GM10248 (cell line): ENCODE results near the gene BACE2.

ENCODE experiments used
- CTCF ChIA-PET: fragments of 300-600 bp; sonication (Branson Sonifier 250); formaldehyde crosslinking; extraction: SDS; loops from one replicate; lab custom pipeline; 2021; ENCODE audit warnings: antibody characterized with exemption; lab: Yijun Ruan, JAX
- POLR2A ChIA-PET: fragments of 350-650 bp; sonication (Branson Sonifier 250); formaldehyde crosslinking; extraction: SDS; loops from one replicate; lab custom pipeline; 2020; ENCODE audit warnings: antibody characterized with exemption; lab: Yijun Ruan, JAX
- DNase-seq: peaks from one replicate; pipeline ENCODE4 v3.0.0; 2012; ENCODE audit errors: extremely low spot score
- TF ChIP-seq, protein P1 (sequence below): IDR thresholded peaks from 2 replicates; pipeline ENCODE4 v1.5.1; 2012; ENCODE audit warnings: mild to moderate bottlenecking, low read depth; ENCODE audit errors: extremely low read depth, missing control alignments, control extremely low read depth

Gene BACE2

DNA sequence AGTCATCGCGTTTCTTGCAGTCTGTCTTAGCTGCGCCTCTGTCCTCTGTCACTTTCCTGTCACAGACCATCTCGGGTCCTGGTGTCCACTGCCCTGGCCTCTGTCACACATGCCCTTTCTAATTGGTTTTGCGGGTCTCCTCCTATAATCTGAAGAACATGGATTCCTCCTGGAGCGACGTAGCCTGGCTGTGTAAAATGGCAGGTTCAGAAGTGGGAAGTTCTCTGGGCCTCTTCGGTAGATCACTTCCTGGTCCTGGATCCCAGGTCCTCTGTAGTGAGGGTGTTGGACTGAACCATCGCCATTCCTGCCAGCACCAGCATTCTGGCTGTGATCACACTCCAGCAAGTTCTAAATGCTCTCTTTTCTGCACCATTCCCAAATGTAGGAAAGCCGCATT, 149.5 kb downstream of the BACE2 start:
- CTCF ChIA-PET: interaction anchor here (2.5 kb wide), 1 partner anchor 11 kb away, joined by 8 read pairs; no protein-coding TSS in a partner anchor
- TF ChIP-seq, protein P1, sequence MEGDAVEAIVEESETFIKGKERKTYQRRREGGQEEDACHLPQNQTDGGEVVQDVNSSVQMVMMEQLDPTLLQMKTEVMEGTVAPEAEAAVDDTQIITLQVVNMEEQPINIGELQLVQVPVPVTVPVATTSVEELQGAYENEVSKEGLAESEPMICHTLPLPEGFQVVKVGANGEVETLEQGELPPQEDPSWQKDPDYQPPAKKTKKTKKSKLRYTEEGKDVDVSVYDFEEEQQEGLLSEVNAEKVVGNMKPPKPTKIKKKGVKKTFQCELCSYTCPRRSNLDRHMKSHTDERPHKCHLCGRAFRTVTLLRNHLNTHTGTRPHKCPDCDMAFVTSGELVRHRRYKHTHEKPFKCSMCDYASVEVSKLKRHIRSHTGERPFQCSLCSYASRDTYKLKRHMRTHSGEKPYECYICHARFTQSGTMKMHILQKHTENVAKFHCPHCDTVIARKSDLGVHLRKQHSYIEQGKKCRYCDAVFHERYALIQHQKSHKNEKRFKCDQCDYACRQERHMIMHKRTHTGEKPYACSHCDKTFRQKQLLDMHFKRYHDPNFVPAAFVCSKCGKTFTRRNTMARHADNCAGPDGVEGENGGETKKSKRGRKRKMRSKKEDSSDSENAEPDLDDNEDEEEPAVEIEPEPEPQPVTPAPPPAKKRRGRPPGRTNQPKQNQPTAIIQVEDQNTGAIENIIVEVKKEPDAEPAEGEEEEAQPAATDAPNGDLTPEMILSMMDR: no peak
- no peak for DNase-seq
- POLR2A ChIA-PET: no interaction called here

DNA sequence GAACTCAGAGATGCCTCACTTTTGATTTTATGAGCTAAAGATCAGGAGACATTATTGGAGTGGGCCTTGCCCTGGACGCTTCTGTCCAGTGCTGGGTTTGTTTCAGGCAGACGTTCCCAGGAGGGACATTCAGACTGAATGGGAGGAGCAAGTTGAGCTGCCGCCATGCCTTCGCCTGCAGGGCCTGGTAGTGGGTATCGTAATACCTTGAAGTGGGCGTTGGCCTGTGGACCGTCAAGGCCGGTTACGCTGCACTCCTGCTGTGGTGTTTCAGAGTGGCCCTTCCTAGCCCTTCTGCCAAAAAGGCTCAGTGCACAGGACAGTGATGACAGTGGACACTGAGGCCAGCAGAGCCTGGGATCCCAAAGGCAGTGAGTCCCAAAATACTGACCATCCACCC, 150.3 kb downstream of the BACE2 start:
- TF ChIP-seq, protein P1: no peak
- ChIA-PET CTCF (interaction anchor here (1.1 to 2.5 kb wide), 3 partner anchors 10 to 35 kb away, joined by 3 to 8 read pairs (median 8); no protein-coding TSS in a partner anchor), POLR2A (no interaction called here)
- DNase-seq: no peak

DNA sequence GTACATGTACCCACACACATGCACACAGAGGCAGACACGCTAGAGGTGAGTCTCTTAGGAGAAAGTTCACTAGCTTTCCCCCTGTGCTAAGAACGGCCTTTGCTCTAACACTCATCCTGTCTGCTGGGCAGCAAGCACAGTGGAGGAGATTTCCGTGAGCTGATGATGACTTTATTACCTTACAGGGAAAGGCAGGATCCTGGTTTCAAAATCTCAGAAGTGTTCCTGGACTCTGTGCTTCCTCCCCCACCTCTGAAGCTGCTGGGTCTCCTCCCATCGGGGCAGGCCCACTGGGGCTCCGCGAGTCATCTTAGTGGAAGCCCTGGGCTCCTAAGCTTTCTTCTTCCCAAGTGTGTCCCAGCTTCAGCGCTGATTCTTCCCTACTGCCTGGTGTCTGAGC, 151.3 kb downstream of the BACE2 start:
- TF ChIP-seq, protein P1: no peak
- CTCF ChIA-PET: interaction anchor here (1.1 to 2.5 kb wide), 3 partner anchors 9 to 36 kb away, joined by 3 to 8 read pairs (median 8); no protein-coding TSS in a partner anchor
- DNase-seq: no peak
- POLR2A ChIA-PET: no interaction called here

DNA sequence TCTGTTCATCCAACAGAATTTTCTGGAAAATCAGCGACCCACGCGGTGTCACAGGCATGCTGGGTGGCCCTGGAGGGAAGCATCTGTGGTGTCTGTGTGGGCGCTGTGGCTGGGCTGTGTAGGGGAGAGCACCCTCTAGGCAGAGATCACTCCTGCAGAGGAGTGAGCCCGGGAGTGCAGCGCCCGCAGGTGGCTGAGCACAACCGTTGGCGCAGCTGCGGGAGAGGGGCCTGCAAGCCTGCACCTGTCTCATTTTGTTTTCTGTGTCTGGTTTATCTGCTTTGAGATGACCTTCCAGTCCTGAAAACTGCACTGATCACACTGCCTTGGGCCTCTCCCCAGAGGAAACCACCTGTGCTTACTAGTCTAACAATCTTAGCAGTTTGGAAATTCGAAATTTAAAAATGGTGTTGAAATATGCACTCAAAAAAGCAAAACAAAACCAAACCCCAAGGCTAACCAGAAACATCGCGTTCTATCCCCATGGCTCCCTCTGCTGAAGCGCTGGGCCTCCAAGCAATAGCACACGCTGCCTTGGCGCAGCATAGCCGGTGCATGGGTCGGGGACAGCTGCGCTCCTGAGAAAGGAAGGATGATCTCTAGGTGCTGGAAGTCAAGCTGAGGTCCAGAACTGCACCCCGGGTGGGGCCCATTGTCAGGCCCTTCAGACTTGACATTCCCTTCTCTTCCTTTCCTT, 153.4 kb downstream of the BACE2 start:
- DNase-seq: peak; percentile 48
- ChIA-PET POLR2A (no interaction called here), CTCF (interaction anchor here (0.7 to 2.4 kb wide), 4 partner anchors 22 to 41 kb away, joined by 3 to 9 read pairs (median 6); no protein-coding TSS in a partner anchor)
- TF ChIP-seq, protein P1: no peak

DNA sequence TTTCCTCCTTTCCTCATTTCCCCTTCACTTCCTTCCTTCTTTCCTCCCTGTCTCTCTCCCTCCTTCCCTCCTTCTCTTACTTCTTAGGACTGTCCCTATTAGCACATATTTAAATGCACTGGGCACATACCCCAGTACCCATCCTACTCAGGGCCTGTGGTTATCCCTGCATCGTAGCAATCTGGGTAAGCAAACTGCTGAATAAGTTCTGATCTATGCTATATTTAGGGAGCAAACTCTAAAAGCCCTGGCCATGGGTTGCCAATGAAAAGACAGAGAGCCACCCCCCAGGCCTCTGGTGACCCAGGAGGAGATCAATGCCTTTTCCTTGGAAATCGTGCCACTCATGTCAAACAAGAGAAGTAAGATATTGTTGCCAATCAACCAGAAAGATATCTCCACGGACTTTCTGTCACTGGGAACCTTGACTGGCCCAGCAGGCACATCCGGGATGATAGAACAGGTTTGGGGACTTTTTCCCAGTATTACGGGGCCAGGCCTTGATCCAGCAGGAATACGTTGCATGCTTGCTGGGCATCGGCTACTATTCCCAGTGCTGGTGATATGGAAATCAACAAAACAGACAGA, 154.0 kb downstream of the BACE2 start:
- ChIA-PET CTCF (interaction anchor here (0.7 to 2.4 kb wide), 2 partner anchors 39 to 41 kb away, joined by 3 to 9 read pairs; no protein-coding TSS in a partner anchor), POLR2A (no interaction called here)
- no peak for DNase-seq
- TF ChIP-seq, protein P1: no peak

DNA sequence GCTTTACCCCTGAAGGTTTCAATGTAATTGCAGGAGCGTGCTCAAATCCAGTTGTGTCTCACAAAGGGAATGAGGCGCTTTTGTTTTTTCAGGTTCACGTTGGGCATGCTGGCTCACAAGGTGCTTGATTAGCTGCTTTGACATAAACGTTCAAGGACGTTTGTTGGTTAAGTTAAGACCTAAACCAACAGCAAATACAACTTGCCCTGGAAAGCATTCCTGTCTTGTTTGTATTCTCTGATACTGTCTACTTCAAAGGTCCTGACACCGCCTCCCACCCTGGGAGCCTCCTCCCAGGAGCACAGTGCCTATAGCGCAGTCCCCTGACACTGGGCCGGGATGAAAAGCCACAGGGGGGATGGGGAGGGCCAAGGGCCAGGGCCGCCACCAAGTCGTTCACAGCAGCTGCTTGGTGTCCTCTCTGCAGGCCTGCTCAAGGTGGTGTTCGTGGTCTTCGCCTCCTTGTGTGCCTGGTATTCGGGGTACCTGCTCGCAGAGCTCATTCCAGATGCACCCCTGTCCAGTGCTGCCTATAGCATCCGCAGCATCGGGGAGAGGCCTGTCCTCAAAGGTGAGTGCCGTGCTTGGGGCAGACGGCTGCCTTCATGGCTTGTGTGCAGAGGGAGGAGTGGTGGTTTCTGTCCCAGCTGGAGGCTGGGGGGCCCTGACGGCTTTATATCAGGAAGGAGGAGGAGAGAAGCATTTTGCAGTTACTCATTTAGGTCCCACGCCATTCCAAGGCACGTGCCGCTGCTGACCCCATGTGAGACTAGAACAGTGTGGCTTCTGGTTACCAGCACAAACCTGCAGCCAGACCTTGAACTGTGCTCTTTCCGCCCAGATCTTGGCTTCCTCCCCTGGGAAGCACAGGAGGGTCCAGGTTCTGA, 154.8 kb downstream of the BACE2 start:
- no peak for DNase-seq
- TF ChIP-seq, protein P1: no peak
- CTCF ChIA-PET: interaction anchor here (2.4 kb wide), 1 partner anchor 39 kb away, joined by 9 read pairs; no protein-coding TSS in a partner anchor
- POLR2A ChIA-PET: no interaction called here
